ENCODE measurements around the gene SWSAP1.

Gene SWSAP1

GRCh38 chr19:11355160-11356073, 19.0 kb upstream of the SWSAP1 start, which contains the start of gene PLPPR2:
Gene PLPPR2 (plus strand): TSS chr19:11355432. CDS start chr19:11357674, 2,242 bp downstream.
- peak; percentile 55 for DNase-seq (ENCODE audit: low read depth in 2 of 2, low spot score in 1 of 2)

- no peak for DNase-seq (ENCODE audit: low read depth in 2 of 2, low spot score in 1 of 2)
These were observed 18.4 kb upstream of the SWSAP1 start for GRCh38 chr19:11356074-11356397.

GRCh38 chr19:11356676-11357550, 17.6 kb upstream of the SWSAP1 start:
- no peak for DNase-seq (ENCODE audit: low read depth in 2 of 2, low spot score in 1 of 2)

DNA sequence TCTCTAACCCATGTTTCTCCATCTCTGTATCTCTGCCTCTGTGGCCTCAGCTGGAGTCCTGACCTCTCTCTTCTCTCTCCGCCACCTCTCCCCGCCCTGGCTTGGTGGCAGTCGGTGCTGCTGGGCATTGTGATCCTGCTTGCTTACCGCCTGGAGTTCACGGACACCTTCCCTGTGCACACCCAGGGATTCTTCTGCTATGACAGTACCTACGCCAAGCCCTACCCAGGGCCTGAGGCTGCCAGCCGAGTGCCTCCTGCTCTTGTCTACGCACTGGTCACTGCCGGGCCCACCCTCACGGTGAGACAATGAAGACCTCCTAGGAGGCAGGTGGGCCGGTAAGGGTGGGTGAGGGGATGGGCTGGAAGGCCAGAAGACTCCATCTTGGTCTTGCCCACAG, 15.0 kb upstream of the SWSAP1 start:
- no peak for DNase-seq (ENCODE audit: low read depth in 2 of 2, low spot score in 1 of 2)

- DNase-seq (ENCODE audit: low read depth in 2 of 2, low spot score in 1 of 2): no peak
These were observed 13.3 kb upstream of the SWSAP1 start for GRCh38 chr19:11361037-11361770.

DNA sequence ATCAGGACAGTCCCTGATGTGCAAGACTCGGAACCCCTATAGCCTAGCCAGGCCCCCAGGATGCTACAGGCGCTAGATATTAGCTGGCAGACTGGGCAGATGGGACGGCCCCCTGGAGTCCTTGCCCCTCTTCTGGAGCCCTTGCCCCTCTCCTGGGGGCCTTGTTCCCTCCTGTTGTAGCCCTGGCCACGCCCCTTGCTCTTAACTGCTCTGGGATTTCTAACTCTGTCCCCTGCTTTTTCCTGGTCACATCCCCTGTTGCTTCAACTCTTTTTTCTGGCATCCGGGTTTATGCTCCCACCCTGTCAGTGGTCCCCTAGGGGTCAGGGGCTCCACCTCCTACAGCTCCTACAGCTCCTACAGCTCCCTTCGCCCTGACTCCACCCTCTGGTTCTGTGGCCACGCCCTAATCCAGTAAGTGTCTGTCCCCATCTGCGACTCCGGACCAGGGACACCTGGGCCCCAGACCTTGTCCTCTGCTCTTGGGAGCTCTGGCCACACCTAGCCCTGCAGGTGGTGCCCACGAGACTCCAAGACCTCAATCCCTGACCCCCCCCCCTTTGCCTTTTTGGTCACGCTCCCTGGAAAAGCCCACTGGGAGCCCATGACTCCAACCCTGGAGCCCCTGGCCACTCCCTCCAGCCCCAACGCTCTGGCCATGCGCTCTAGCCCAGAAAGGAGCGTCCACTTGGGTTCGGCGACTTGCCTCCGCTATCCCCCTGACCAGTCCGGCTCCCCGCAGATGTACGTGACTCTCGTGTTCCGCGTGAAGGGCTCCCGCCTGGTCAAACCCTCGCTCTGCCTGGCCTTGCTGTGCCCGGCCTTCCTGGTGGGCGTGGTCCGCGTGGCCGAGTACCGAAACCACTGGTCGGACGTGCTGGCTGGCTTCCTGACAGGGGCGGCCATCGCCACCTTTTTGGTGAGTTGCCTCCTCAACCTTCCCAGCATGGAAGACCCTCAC, 12.4 kb upstream of the SWSAP1 start:
- DNase-seq (ENCODE audit: low read depth in 2 of 2, low spot score in 1 of 2): no peak

DNA sequence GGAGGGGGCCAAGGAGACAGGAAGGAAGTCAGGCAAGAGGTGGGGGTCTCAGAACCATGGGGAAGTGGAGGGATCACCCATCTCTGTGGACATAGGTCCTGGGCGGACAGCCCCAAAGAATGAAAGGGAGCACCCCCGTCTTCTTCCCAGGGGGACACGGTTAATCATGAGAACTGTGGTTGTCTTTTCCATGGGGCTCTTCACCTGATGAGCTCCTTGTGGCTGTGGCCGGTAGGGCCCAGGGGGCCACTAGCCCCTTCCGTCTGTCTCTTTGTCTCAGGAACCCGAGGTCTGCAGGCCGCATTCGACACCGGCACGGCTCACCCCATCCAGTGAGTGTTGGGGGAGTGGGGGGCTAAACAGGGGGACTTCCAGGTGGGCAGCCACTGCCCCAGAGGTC, 10.6 kb upstream of the SWSAP1 start:
- no peak for DNase-seq (ENCODE audit: low read depth in 2 of 2, low spot score in 1 of 2)

DNA sequence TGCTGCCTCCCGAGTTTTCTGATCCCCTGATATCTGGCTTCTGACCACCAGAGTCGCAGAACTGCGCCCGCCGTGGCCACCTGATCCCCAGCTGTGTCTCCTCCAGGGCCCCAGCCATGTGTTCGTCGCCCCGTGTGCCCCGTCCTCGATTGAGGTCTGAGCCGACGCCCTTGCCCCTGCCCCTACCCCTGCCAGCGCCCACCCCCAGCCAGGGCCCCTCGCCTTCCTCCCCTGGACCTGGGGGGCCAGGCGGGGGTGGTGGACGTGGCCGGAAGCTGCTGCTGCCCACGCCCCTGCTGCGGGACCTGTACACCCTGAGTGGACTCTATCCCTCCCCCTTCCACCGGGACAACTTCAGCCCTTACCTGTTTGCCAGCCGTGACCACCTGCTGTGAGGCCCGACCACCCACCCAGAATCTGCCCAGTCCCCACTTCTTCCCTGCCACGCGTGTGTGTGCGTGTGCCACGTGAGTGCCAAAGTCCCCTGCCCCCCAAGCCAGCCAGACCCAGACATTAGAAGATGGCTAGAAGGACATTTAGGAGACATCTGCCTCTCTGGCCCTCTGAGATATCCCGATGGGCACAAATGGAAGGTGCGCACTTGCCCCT, 10.1 kb upstream of the SWSAP1 start:
- DNase-seq (ENCODE audit: low read depth in 2 of 2, low spot score in 1 of 2): no peak

DNA sequence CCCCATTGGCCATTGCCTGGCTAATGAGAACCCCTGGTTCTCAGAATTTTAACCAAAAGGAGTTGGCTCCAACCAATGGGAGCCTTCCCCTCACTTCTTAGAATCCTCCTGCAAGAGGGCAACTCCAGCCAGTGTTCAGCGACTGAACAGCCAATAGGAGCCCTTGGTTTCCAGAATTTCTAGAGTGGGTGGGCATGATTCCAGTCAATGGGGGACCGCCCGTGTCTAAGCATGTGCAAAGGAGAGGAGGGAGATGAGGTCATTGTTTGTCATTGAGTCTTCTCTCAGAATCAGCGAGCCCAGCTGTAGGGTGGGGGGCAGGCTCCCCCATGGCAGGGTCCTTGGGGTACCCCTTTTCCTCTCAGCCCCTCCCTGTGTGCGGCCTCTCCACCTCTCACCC, 9.5 kb upstream of the SWSAP1 start:
- DNase-seq (ENCODE audit: low read depth in 2 of 2, low spot score in 1 of 2): no peak

- no peak for DNase-seq (ENCODE audit: low read depth in 2 of 2, low spot score in 1 of 2)
These were observed 8.8 kb upstream of the SWSAP1 start for GRCh38 chr19:11365557-11366117.

DNA sequence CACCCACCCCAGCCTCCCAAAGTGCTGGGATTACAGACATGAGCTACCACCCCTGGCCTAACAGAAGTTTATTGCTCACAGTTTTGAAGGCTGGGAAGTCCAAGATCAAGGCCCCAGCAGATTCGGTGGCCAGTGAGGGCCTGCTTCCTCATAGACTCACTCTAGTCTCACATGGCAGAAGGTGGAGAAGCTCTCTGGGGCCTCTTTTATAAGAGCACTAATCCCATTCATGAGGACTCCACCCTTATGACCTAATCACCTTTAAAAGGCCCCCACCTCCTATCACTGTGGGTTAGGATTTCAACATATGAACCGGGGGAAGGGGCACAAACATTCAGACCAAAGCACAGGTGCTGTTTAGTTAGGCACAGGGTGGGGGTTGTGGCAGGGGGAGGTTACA, 6.9 kb upstream of the SWSAP1 start:
- no peak for DNase-seq (ENCODE audit: low read depth in 2 of 2, low spot score in 1 of 2)

GRCh38 chr19:11370744-11371143, 3.7 kb upstream of the SWSAP1 start:
- DNase-seq (ENCODE audit: low read depth in 2 of 2, low spot score in 1 of 2): no peak

DNA sequence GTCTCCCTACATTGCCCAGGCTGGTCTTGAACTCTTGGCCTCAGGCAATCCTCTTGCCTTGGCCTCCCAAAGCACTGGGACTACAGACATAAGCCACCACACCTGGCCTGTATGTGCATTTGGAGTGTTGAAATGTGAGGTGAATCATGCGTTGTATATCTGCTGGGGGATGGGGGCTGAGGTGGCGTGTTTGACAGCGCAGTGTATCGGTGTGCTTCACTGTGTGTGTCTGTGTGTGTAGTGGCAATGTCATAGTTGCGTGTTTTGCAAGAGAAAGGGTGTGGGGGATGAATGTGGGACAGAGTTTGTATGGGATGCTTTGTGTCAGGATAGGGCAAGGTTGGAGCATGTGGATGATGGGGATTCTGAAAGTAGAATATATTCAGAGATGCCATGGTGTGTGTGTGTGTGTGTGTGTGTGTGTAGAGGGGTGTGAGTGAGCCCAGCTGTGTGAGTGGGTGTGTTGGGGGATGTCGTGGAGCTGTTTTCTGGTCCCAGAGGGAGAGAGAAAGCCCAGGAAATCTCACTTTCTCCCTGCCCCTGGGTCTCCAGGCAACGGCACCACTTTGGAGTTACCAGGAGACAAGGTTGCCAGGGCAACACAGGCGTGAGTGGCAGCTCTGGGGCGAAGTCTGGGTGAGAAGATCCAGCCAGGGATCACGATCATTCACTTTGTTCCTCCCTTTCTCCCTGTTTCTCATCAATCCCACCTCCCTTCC, 1.1 kb upstream of the SWSAP1 start:
- no peak for DNase-seq (ENCODE audit: low read depth in 2 of 2, low spot score in 1 of 2)

- DNase-seq (ENCODE audit: low read depth in 2 of 2, low spot score in 1 of 2): no peak
These were observed 507 bp upstream of the SWSAP1 start for GRCh38 chr19:11373885-11374432.

GRCh38 chr19:11375143-11375948, 880 bp downstream of the SWSAP1 start:
- DNase-seq (ENCODE audit: low read depth in 2 of 2, low spot score in 1 of 2): peak; percentile 28 to 33

GRCh38 chr19:11377237-11377636, 2.8 kb downstream of the SWSAP1 start:
- DNase-seq (ENCODE audit: low read depth in 2 of 2, low spot score in 1 of 2): no peak

GRCh38 chr19:11377756-11378155, 3.3 kb downstream of the SWSAP1 start:
- DNase-seq (ENCODE audit: low read depth in 2 of 2, low spot score in 1 of 2): no peak

Data from stimulated activated CD8-positive, alpha-beta memory T cell treated with anti-CD3 and anti-CD28 coated beads, Interleukin-4, amount 100 ng/mL, for 4 hours (primary cell).